CD4-positive, alpha-beta T cell treated with Interleukin-10 for 1 hour (primary cell): Measurements from ENCODE around the gene POM121C.
"Not testable (repeated sequence)": the region's sequence is repeated elsewhere in the genome, so short reads cannot be mapped to it uniquely, and the experiment has no call there.

Experiments
- DNase-seq: peaks from one replicate; pipeline ENCODE4 v3.0.0-alpha.2; 2020

POM121C gene

DNA sequence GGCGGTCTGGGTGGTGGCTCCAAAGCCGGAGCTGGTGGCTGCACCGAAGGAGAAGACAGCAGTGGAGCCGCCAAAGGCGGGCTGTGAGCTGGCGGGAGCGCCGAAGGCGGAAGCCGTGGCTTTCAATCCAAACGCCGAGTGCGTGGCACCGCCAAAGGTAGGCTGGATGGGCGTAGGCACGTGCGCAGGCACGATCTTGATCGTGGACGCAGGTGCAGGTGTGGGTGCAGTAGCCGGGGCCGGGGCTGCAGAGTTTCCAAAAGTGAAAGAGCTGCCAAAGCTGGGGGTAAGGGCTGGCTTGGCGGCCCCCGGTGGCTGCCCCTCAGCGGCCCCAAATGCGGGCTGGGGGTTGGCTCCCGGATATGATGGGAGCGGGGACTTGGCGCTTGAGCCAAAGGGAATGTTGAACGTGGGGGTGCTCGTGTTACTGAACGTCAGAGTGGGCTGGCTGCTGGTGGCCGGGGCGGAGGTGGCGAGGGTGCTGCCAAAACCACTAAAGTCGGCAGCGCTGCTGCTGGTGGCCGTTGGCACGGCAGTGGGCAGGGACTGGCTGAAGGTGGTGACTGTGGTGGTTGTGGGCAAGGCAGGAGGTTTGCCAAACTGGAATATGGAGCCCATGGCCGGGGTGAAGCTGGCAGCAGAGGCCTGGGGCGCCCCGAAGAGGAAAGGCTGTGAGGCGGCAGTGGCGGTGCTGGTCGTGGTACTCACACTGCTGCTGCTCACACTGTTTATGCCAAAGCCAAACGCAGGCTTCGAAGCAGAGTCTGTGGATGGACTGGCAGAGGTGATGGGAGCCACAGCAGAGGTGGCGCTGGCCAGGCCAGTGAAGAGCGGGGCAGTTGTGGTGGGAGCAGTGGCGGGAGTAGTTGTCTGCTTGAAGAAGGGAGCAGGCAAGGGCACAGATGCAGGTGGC is 64.0 kb downstream of the POM121C start:
- DNase-seq, result not testable (repeated sequence)

- not testable (repeated sequence) for DNase-seq
Measured at GRCh38 chr7:75420152-75420551, 65.9 kb downstream of the POM121C start.

- not testable (repeated sequence) for DNase-seq
Measured at GRCh38 chr7:75419693-75420092, 66.4 kb downstream of the POM121C start.

GRCh38 chr7:75419210-75419609 is 66.9 kb downstream of the POM121C start:
- not testable (repeated sequence) for DNase-seq

- not testable (repeated sequence) for DNase-seq
Measured at GRCh38 chr7:75418292-75418858, 67.7 kb downstream of the POM121C start.

GRCh38 chr7:75416787-75417186 is 69.3 kb downstream of the POM121C start:
- DNase-seq, result not testable (repeated sequence)

DNA sequence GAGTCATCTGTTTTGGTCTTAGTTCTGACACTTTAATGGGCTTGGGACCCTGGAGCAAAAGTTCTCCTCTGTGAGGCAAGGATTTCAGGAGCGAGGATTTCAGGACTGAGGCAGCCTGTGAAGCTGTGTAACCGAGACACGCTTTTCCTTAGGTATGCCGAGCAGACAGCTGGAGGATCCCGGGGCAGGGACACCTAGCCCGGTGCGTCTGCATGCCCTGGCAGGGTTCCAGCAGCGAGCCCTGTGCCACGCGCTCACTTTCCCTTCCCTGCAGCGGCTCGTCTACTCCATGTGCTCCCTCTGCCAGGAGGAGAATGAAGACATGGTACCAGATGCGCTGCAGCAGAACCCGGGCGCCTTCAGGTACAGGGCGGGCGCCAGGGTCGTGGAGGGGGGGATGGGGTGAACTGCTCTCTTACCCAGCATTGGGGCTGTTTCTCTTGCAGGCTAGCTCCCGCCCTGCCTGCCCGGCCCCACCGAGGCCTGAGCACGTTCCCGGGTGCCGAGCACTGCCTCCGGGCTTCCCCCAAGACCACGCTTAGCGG is 70.2 kb downstream of the POM121C start:
- DNase-seq, result not testable (repeated sequence)

- DNase-seq, result not testable (repeated sequence)
Measured at GRCh38 chr7:75415428-75415817, 70.7 kb downstream of the POM121C start.

DNA sequence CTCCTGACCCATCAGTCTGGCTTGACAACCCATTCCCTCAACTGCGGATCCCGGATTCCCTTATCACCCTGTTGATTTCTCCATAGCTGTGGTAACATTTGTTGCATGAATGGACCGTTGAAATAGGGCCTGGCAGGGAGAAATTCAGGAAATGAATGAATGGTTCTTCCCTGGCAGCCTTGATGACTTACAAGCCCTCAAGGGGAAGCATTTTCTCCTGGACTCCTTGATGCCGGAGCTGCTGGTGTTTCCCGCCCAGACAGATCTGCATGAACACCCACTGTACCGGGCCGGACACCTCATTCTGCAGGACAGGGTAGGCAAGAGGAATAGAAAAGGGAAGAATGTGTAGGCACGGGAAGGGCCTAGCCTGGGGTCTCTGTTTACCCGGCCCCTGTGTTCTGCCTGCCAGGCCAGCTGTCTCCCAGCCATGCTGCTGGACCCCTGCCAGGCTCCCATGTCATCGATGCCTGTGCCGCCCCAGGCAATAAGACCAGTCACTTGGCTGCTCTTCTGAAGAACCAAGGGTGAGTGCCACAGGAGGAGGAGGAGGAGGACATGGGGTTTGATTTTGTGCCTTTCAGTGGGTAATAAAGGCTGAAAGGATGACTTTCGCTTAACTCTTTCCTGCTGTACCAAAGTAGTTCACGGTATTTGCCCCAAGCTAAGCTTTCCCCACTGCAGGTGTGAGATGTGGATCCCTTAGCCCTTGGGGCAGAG is 71.2 kb downstream of the POM121C start:
- not testable (repeated sequence) for DNase-seq

DNA sequence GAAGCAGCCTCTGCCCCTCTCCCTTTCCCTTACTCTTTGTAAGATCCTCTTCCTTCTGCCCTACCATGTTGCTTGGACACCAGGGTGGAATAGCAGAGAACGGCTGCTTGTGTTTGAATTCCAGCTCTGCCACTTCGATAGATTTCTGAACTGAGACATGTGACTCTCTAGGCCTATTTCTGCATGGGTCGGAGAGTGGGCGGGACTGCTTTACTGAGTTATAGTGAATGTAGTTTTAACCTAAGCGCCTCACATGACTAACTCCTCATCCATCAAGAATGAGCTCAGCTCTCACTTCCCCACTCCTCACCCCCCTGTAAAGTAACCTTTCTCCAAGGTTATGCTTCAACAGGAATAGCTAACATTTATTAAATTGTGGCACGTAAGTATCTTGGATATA is 71.9 kb downstream of the POM121C start:
- not testable (repeated sequence) for DNase-seq

DNA sequence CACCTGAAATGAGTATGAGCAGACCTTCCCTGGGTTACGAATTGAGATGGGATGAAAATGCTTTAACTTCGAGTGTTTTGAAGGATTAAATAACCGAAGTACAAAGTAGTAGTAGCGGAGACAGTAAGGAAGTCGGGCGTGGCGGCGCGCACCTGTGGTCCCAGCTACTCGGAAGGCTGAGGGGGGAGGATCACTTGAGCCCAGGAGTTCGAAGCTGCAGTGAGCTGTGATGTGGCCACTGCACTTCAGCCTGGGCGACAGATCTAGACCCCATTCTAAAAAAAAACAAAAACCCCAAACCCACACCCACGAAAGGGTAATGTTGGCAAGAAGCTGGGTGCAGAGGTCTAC is 75.3 kb downstream of the POM121C start:
- not testable (repeated sequence) for DNase-seq

DNA sequence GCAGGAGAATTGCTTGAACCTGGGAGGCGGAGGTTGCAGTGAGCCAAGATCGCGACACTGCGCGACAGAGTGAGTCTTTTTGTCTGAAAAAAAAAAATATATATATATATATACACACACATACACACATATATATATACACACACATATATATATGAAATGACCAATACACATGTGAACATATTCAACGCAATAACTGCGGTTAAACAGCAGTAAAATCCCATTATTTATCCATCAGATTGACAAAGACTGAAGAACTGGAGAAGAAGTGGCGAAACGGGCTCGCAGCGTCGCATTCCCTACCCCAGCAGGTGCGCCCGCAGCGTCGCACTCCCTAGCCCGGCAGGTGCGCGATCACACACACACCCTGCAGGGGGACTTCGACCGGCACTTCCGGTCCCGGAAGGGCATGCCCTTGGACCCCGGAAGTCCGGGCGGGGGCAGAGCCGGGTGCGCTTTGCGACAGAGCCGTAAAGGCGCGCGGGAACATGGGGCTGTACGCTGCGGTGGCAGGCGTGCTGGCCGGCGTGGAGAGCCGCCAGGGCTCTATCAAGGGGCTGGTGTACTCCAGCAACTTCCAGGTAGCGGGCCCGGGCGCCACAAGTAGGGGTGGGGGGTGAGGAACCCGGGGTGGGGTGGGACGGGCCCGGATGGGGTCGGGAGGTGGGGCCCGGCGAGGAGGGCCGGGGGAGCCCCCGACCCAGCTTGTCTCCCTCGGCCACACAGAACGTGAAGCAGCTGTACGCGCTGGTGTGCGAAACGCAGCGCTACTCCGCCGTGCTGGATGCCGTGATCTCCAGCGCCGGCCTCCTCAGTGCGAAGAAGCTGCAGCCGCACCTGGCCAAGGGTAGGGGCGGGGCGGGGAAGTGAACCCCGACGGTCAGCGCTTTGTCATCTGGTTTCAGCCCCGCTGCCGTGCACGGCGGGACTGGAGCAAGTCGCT is 75.9 kb downstream of the POM121C start:
- not testable (repeated sequence) for DNase-seq

DNA sequence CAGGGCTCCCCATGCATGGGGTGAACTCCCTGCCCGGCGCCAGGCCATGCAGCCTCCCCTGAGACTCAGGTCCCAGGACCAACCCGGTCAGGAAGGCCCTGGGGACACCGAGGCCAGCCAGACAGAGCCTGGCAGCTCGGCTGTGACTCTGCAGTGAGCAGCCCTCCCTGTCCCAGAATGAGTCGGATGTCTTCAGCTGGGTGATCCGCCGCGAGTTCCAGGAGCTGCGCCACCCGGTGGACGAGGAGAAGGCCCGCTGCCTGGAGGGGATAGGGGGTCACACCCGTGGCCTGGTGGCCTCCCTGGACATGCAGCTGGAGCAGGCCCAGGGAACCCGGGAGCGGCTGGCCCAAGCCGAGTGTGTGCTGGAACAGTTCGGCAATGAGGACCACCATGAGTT is 81.4 kb downstream of the POM121C start:
- DNase-seq, result not testable (repeated sequence)

- DNase-seq, result not testable (repeated sequence)
Measured at GRCh38 chr7:75403455-75404443, 82.3 kb downstream of the POM121C start.

GRCh38 chr7:75400575-75400974 is 85.5 kb downstream of the POM121C start:
- not testable (repeated sequence) for DNase-seq

- DNase-seq, result not testable (repeated sequence)
Measured at GRCh38 chr7:75398771-75399700, 87.1 kb downstream of the POM121C start.

- not testable (repeated sequence) for DNase-seq
Measured at GRCh38 chr7:75397865-75398264, 88.2 kb downstream of the POM121C start.

GRCh38 chr7:75395329-75395728 is 90.8 kb downstream of the POM121C start, which contains the start of gene TRIM73:
Gene TRIM73 (plus strand): TSS chr7:75395629. CDS start chr7:75398934, 3,305 bp downstream.
- DNase-seq, result not testable (repeated sequence)

DNA sequence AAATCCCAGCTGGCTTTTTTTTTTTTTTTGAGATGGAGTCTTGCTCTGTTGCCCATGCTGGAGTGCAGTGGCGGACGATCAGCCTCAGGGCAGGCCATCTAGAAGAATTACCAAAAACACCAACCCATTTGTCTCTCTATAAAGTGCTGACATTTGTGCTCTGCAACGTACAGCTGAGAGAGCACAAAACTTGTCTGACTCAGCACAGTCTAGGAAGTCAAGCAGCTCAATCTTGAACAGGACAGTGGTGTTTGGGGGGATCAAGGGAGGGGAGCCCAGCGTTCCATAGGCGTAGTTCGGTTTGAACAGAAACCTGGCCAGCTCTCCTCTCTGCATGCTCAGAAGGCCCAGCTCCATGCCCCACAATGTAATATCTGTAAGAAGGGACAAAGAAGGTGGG is 92.9 kb downstream of the POM121C start:
- DNase-seq, result not testable (repeated sequence)
